Activated T-cell treated with anti-CD3 and anti-CD28 coated beads for 4 hours (primary cell): ENCODE measurements around the gene AOAH.
"Not testable (repeated sequence)": the region's sequence is repeated elsewhere in the genome, so short reads cannot be mapped to it uniquely, and the experiment has no call there.

ENCODE experiments used
- DNase-seq: peaks from one replicate; pipeline ENCODE4 v3.0.0-alpha.2; 2020

Gene AOAH

DNA sequence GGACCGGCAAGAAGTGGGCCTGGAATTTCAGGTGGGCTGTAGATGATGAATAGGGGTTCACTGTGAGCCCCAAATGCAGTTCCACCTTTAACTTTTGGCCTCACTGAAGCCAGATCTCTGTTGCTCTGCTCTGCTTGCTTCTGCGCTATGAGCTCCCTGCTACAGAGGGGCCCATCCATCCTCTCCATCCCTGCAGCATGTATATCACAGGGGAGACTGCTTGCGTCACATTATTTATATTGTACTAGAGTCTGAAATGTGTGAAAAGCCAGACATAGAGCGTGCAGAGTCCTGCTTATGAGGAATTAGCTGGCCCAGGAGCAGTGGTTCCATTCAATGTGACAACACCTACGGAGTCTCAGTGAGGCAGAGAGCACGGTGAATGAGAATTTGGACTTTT is 69.9 kb downstream of the AOAH start:
- DNase-seq, result no peak

DNA sequence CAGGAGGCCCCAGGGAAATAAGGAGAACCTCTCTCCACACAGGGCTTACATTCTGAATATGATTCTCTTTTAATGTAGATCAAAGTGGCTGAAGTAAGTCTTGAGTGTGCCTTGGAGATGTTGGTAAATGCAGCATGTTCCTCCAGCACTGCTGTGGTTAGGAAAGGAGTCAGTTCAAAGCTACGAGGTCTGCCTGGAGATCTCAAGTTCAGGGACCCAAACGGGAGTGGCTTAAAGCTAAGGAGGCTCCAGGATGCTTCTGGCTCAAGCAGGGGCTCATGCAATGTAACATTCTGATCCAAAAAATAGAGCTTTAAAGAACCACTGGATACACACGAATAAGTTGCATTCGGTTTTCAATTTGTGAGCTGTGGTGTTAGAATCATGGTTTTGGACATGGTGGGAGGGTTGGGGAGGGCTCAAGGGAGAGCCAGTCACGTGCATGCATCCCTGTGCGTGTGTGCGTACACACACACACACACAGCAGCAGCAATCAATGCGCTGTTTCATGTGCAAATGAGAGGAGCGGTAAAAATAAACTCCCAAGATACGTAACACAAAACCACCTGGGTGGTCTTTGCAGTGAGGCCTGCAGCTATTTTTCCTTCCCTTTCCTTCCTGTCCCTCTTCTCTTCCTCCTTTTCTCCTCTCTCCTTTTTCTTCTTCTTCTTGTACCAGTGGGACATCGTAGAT is 70.5 kb downstream of the AOAH start:
- DNase-seq, result no peak

DNA sequence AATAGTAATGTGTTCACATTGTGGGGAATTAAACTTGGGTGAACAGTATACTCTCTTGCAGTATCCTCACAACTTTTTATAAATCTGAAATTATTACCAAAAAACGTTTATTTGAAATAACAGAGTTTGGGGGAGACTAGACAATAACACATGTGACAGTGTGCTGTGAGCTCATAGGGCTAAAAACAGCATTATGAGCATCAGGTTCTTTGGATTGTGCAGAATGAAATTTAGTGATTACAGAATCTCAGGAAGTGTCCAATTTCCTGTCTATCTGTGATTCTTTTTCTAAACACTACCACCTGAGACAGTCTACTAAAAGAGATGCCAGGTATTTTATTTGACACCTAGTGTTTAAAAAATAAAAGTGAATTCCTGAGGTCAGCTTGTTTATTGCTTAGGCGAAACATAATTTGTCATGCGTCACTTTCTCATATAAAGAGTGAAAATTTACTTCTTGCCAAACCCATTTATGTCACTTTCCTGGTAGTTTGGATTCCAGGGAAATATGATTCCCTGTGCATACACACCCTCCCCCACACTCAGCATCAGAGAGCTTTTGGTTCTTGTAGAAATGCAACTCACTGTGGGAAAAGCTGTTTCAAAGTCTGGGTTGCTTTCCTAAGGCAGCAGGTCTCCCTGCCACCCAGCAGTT is 71.2 kb downstream of the AOAH start:
- no peak for DNase-seq

- DNase-seq, result no peak
Observed at GRCh38 chr7:36652431-36652830, 71.9 kb downstream of the AOAH start.

- DNase-seq, result no peak
Observed at GRCh38 chr7:36651404-36651803, 72.9 kb downstream of the AOAH start.

- no peak for DNase-seq
Observed at GRCh38 chr7:36650766-36651312, 73.5 kb downstream of the AOAH start.

DNA sequence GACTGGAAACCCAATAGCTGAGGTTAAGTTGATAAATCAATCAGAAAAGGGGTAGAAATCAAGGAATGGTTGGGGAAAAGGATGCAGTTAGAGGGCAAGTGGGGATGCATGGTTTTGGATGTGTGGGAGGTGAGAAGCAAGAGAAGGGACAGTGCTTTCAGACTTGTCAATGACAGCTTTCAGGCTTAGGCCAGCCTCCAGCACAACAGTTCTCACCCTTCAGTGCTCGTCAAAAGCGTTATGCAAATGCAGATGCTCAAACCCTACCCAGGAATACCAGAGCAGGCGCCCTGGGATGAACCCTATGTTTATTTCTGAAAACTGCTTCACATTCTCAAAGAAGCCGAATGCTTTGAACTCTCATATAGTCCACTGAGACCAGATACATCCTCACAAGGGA is 74.0 kb downstream of the AOAH start:
- no peak for DNase-seq

- not testable (repeated sequence) for DNase-seq
Observed at GRCh38 chr7:36649319-36649718, 75.0 kb downstream of the AOAH start.

- DNase-seq, result no peak
Observed at GRCh38 chr7:36648441-36648840, 75.9 kb downstream of the AOAH start.

- DNase-seq, result no peak
Observed at GRCh38 chr7:36644625-36645422, 79.5 kb downstream of the AOAH start.

DNA sequence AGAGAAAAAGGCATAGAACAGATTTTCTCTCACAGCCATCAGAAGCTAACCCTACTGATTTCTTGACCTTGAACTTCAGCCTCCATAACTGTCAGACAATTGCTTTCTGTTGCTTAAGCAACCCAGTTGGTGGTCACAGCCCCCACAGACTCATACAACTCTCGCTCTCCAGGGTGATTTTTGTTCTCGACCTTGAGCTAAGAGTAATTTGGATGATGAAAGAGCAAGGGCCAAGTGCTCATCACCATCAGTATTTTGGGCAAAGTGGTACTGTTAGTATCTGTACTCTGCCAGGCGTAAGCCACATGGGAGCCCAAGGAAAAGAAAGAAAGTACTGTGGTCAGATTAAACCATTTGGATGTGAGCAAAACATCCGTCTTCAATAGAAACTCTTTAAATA is 81.9 kb downstream of the AOAH start:
- no peak for DNase-seq

- no peak for DNase-seq
Observed at GRCh38 chr7:36642010-36642409, 82.3 kb downstream of the AOAH start.

DNA sequence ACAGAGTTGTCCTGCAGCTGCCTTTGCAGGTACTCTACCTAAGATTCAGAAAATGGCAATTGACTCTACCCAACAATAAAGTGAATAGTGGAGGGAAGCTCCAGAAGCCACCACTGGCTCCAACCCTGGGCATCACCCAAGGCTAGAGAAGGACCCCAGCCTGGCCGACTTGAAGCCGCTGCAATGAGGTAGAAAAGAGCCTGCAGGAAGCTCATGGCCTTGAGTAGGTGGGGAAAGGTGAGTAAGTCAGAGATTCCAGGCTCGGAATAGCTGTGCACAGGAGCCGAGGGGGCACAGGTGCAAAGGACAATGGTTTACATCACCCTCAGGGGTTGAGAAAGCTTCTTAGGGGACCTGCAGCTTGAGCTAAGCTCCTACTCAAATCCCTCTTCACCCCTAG is 83.6 kb downstream of the AOAH start:
- no peak for DNase-seq

DNA sequence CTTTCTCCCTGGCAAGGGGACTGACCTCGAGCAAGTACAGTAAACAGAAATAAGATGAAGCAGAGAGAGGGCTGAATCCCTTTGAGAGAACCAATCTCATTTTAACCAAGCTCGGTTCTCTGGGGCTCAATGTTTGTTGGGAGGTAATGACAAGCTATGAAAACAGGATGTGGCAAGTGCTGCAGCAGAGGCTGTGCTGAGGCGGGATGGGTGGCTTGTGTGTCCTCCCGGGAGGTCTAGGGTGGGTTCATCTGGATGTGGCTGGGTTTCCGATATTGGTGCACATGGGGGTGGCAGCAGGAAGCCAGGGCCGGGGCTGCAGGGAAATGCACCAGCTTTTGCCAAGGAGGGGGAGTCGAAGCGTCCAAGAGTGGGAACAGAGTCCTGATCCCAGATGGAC is 84.5 kb downstream of the AOAH start:
- DNase-seq, result no peak

GRCh38 chr7:36638586-36639263 is 85.6 kb downstream of the AOAH start:
- no peak for DNase-seq

GRCh38 chr7:36638140-36638539 is 86.2 kb downstream of the AOAH start:
- no peak for DNase-seq

- no peak for DNase-seq
Observed at GRCh38 chr7:36637417-36637816, 86.9 kb downstream of the AOAH start.

- no peak for DNase-seq
Observed at GRCh38 chr7:36636126-36636525, 88.2 kb downstream of the AOAH start.

DNA sequence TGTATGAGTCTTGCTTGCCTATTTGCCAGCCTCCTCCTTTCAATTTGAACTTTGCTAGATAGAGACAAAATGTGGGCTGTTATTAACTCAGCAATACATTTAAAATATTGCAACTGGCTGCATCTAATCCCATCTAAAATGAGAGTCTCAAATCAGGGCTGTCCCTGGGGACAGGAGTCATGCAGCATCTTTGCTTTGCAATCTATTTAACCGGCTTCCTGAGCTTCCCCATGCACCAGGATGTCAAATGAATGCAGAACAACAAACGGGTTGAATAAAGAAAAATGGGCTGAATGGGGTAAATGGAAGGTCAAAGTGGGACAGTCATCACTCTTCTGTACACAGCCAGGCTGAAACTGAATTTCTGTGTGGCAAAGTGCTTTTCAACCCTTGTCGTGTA is 89.2 kb downstream of the AOAH start:
- no peak for DNase-seq

GRCh38 chr7:36633377-36633776 is 90.9 kb downstream of the AOAH start:
- no peak for DNase-seq

GRCh38 chr7:36630112-36630650 is 94.1 kb downstream of the AOAH start:
- DNase-seq, result no peak

DNA sequence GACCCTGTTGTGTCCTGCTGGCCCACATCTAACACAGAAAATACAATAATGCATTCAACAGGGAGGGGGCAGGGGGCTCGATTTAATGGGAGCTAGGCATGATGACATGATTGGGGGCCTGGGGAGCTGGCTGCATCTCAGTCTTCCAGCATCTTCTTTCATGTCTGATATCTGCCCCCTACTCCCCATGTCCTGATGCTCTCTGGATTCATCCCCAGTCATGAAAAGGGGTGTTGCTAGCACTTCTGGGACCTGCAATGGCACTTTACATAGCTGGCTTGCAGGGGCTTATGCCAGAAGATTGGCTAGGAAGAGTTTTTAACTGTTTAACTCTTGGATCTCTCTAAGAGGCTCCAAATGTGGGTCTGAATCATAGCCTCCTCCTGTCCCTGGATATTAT is 94.9 kb downstream of the AOAH start:
- no peak for DNase-seq

GRCh38 chr7:36627836-36628235 is 96.5 kb downstream of the AOAH start:
- DNase-seq, result no peak
